GM23248 (cell line): ENCODE measurements around the gene STXBP6.

Experiments used
- EZH2 ChIP-seq: fragments of 200-600 bp; sonication (generic); IDR thresholded peaks from 2 replicates; pipeline ENCODE4 v1.6.1; 2018; ENCODE audit warnings: antibody characterized with exemption, mild to moderate bottlenecking; ENCODE audit not compliant: insufficient read depth, poor library complexity, severe bottlenecking
- EZH2phosphoT487 ChIP-seq: fragments of 200-600 bp; sonication (generic); IDR thresholded peaks from 2 replicates; pipeline ENCODE4 v1.6.1; 2018; ENCODE audit warnings: antibody characterized with exemption, moderate library complexity, mild to moderate bottlenecking, low read depth; ENCODE audit not compliant: insufficient read depth

GRCh38 chr14:24972844-24973243 is 77.1 kb downstream of the STXBP6 start:
- TF ChIP-seq EZH2 = no peak
- no peak for TF ChIP-seq EZH2phosphoT487
